OCI-LY1 (cell line): Measurements from ENCODE around the gene SUSD1.

ENCODE experiments used
- H2AFZ ChIP-seq: fragments of 200-600 bp; sonication (generic), shearing (Covaris generic); 2 replicates; pipeline ENCODE4 v1.6.0; 2014; ENCODE audit warnings: antibody characterized with exemption, mild to moderate bottlenecking, low read length
- H3F3A ChIP-seq: fragments of 200-600 bp; sonication (generic), shearing (Covaris generic); 2 replicates; pipeline ENCODE4 v1.6.0; 2014; ENCODE audit warnings: mild to moderate bottlenecking, antibody characterized with exemption, low read length, moderate library complexity; ENCODE audit not compliant: insufficient read depth
- H3K27ac ChIP-seq: fragments of 200-600 bp; sonication (generic); 2 replicates; pipeline ENCODE4 v1.5.1; 2014; ENCODE audit warnings: low read length, mixed run types, mild to moderate bottlenecking, low read depth; ENCODE audit not compliant: poor library complexity, severe bottlenecking
- H3K27me3 ChIP-seq: fragments of 200-600 bp; sonication (generic); 2 replicates; pipeline ENCODE4 v1.6.0; 2014; ENCODE audit warnings: antibody characterized with exemption, mild to moderate bottlenecking, low read length, moderate library complexity; ENCODE audit not compliant: insufficient read depth
- H3K36me3 ChIP-seq: fragments of 200-600 bp; sonication (generic); 2 replicates; pipeline ENCODE4 v1.6.1; 2014; ENCODE audit warnings: mild to moderate bottlenecking, antibody characterized with exemption, low read length, moderate library complexity, mixed read lengths; ENCODE audit not compliant: insufficient read depth
- H3K4me1 ChIP-seq: fragments of 200-600 bp; sonication (generic); 2 replicates; pipeline ENCODE4 v1.5.1; 2014; ENCODE audit warnings: mild to moderate bottlenecking, low read length, moderate library complexity; ENCODE audit not compliant: insufficient read depth, severe bottlenecking
- H3K4me2 ChIP-seq: fragments of 200-600 bp; sonication (generic), shearing (Covaris generic); 2 replicates; pipeline ENCODE4 v1.6.1; 2014; ENCODE audit warnings: low read length
- H3K4me3 ChIP-seq: fragments of 200-600 bp; sonication (generic); 2 replicates; pipeline ENCODE4 v1.5.1; 2014; ENCODE audit warnings: low read length, low read depth, mild to moderate bottlenecking, mixed read lengths; ENCODE audit not compliant: poor library complexity, severe bottlenecking
- H3K79me2 ChIP-seq: fragments of 200-600 bp; shearing (Covaris generic); 2 replicates; pipeline ENCODE4 v1.6.1; 2016; ENCODE audit warnings: mixed run types, low read length, mixed read lengths; ENCODE audit not compliant: insufficient read depth
- H3K9ac ChIP-seq: fragments of 200-600 bp; sonication (generic), shearing (Covaris generic); 2 replicates; pipeline ENCODE4 v1.6.1; 2014; ENCODE audit warnings: mild to moderate bottlenecking, low read length, mixed read lengths
- H3K9me2 ChIP-seq: fragments of 200-600 bp; sonication (generic), shearing (Covaris generic); 2 replicates; pipeline ENCODE4 v1.6.1; 2014; ENCODE audit warnings: low read depth, mild to moderate bottlenecking, low read length, mixed read lengths
- H3K9me3 ChIP-seq: fragments of 200-600 bp; shearing (Covaris generic); 2 replicates; pipeline ENCODE4 v1.6.1; 2014; ENCODE audit warnings: low read length, mixed read lengths
- H4K20me1 ChIP-seq: fragments of 200-600 bp; sonication (generic), shearing (Covaris generic); 2 replicates; pipeline ENCODE4 v1.6.0; 2016; ENCODE audit warnings: mild to moderate bottlenecking, low read length; ENCODE audit not compliant: insufficient read depth
- EZH2 ChIP-seq: fragments of 200-600 bp; sonication (generic), shearing (Covaris generic); IDR thresholded peaks from 2 replicates; pipeline ENCODE4 v1.8.0; 2017; ENCODE audit warnings: borderline replicate concordance, mixed run types, mild to moderate bottlenecking, antibody characterized with exemption, low read length, moderate library complexity, mixed read lengths
- TF ChIP-seq, protein P1 (sequence below): fragments of 200-600 bp; sonication (generic), shearing (Covaris generic); IDR thresholded peaks from 2 replicates; pipeline ENCODE4 v1.5.1; 2017; ENCODE audit warnings: mild to moderate bottlenecking, antibody characterized with exemption, low read length, moderate library complexity, mixed read lengths

Gene SUSD1

DNA sequence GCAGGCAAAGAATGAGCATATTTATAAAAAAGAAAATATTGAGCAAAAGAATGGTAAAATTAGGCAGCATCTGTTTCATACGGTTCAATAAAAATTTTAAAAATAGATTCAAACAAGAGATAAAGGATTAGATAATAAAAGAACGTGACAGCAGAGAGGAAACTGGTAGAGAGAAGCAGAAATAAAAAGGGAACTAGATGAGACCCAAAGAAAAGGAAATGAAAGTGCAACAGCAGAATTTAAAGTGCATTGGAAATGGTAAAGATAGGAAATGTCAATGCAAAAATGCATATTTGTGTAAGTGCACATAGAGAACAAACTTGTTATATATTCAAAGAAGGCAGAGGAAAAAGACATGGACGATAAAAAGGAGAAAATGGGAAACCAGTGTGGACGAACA is 70.2 kb downstream of the SUSD1 start:
- Histone ChIP-seq H2AFZ (no peak overlapping the region), H3K4me3 (no peak overlapping the region), H3K9ac (no peak overlapping the region), H3K27ac (peak overlapping the region; percentile 55), H4K20me1 (no peaks in the 10 kb centered on the region), H3K79me2 (no peaks in the 10 kb centered on the region), H3K9me3 (no peaks in the 10 kb centered on the region), H3F3A (peaks cover 5% of the 10 kb centered on the region; the same call in 1 of the 2 replicates), H3K27me3 (no peaks in the 10 kb centered on the region), H3K9me2 (no peaks in the 10 kb centered on the region), H3K4me1 (peaks cover 15% of the 10 kb centered on the region), H3K36me3 (no peaks in the 10 kb centered on the region; the same call in 1 of the 2 replicates), H3K4me2 (peak overlapping the region; percentile 43)
- TF ChIP-seq EZH2, result no peak
- TF ChIP-seq, protein P1, sequence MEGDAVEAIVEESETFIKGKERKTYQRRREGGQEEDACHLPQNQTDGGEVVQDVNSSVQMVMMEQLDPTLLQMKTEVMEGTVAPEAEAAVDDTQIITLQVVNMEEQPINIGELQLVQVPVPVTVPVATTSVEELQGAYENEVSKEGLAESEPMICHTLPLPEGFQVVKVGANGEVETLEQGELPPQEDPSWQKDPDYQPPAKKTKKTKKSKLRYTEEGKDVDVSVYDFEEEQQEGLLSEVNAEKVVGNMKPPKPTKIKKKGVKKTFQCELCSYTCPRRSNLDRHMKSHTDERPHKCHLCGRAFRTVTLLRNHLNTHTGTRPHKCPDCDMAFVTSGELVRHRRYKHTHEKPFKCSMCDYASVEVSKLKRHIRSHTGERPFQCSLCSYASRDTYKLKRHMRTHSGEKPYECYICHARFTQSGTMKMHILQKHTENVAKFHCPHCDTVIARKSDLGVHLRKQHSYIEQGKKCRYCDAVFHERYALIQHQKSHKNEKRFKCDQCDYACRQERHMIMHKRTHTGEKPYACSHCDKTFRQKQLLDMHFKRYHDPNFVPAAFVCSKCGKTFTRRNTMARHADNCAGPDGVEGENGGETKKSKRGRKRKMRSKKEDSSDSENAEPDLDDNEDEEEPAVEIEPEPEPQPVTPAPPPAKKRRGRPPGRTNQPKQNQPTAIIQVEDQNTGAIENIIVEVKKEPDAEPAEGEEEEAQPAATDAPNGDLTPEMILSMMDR, result no peak

DNA sequence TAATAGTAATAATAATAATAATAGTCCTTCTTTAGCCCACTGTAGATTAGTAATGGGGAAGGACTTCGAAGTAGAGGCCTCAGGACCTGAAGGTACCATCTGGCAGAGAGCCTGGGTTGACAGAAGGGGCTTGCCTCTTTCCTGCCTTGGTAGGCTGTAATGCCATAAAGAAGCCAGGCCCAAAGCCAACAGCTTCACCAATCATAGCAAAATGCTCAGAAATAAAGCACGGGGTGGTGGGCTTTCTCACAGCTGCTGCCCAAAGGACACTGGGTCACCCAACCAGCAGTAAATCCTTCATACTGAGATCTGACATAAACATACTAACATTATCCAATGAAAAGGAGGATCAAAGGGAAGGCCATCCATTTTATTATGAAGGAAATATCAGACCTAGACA is 70.7 kb downstream of the SUSD1 start:
- peak overlapping the region; percentile 55 for H3K27ac ChIP-seq
- no peak overlapping the region for H3K4me3 ChIP-seq

DNA sequence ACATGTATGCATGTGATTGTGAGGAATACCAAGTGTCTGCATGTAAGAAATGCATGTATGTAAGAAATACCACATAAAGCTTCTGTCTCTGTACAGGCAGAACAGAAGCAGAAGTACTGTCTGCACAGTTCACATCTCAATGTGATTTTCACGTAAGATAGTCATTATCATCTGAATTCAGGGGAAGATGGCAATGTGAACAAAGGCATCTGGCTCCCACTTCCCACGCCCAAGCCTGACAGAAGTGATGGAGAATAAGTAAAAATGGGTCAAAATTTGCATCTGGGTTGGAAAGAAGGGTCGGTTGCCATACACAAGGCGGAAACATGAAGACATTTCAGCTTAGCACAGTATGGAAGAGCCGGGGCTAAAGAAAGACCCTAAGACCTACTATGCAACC is 71.7 kb downstream of the SUSD1 start:
- no peaks in the 10 kb centered on the region for H3K36me3 ChIP-seq
- no peaks in the 10 kb centered on the region for H3K9me2 ChIP-seq
- peaks cover 16% of the 10 kb centered on the region for H3K4me1 ChIP-seq
- H3F3A ChIP-seq, result peaks cover 5% of the 10 kb centered on the region; the same call in 1 of the 2 replicates
- H3K27me3 ChIP-seq, result no peaks in the 10 kb centered on the region
- H3K4me3 ChIP-seq, result no peak overlapping the region
- H2AFZ ChIP-seq, result no peak overlapping the region
- no peaks in the 10 kb centered on the region for H3K9me3 ChIP-seq
- H3K4me2 ChIP-seq, result no peak overlapping the region
- no peak overlapping the region for H3K9ac ChIP-seq
- H4K20me1 ChIP-seq, result no peaks in the 10 kb centered on the region
- no peaks in the 10 kb centered on the region for H3K79me2 ChIP-seq
- H3K27ac ChIP-seq, result no peak overlapping the region
- TF ChIP-seq, protein P1, result no peak
- no peak for TF ChIP-seq EZH2

More for the DNA sequence above, 70.7 kb downstream of the SUSD1 start:
- Histone ChIP-seq H3K4me2 (peak overlapping the region; percentile 43), H3K36me3 (no peaks in the 10 kb centered on the region; the same call in 1 of the 2 replicates), H3K27me3 (no peaks in the 10 kb centered on the region), H3K9me3 (no peaks in the 10 kb centered on the region), H3K4me1 (peaks cover 15% of the 10 kb centered on the region), H3F3A (peaks cover 5% of the 10 kb centered on the region; the same call in 1 of the 2 replicates), H4K20me1 (no peaks in the 10 kb centered on the region), H3K9ac (no peak overlapping the region), H3K79me2 (no peaks in the 10 kb centered on the region), H3K9me2 (no peaks in the 10 kb centered on the region), H2AFZ (no peak overlapping the region)
- no peak for TF ChIP-seq EZH2
- TF ChIP-seq, protein P1, result no peak
